GM12875 (cell line): ENCODE results near the gene CIAO3.
"Not testable (repeated sequence)": the region's sequence is repeated elsewhere in the genome, so short reads cannot be mapped to it uniquely, and the experiment has no call there.

Source experiments
- H3K4me3 ChIP-seq: one replicate; pipeline ENCODE4 v1.5.1; 2011; ENCODE audit warnings: low read depth, low read length, control low read depth
- TF ChIP-seq, protein P1 (sequence below): IDR thresholded peaks from 2 replicates; pipeline ENCODE4 v1.5.1; 2011; ENCODE audit warnings: low read depth, mild to moderate bottlenecking, control low read depth, inconsistent platforms, low read length, moderate library complexity, borderline replicate concordance; ENCODE audit not compliant: insufficient read depth

Gene CIAO3

DNA sequence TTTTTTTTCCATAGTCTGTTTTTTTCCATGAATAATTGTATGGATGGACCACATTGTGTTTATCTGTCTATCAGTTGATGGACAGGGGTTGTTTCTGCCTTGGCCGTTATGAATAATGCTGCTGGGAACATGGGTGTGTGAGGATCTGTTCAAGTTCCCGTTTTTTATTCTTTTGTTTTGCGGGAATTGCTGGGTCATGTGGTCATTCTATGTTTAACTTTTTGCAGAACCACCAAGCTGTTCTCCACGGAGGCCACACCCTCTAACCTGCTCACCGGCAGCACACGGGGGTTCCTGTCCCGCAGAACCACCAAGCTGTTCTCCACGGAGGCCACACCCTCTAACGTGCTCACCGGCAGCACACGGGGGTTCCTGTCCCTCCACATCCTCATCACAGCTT, 13.9 kb upstream of the CIAO3 start:
- TF ChIP-seq, protein P1, sequence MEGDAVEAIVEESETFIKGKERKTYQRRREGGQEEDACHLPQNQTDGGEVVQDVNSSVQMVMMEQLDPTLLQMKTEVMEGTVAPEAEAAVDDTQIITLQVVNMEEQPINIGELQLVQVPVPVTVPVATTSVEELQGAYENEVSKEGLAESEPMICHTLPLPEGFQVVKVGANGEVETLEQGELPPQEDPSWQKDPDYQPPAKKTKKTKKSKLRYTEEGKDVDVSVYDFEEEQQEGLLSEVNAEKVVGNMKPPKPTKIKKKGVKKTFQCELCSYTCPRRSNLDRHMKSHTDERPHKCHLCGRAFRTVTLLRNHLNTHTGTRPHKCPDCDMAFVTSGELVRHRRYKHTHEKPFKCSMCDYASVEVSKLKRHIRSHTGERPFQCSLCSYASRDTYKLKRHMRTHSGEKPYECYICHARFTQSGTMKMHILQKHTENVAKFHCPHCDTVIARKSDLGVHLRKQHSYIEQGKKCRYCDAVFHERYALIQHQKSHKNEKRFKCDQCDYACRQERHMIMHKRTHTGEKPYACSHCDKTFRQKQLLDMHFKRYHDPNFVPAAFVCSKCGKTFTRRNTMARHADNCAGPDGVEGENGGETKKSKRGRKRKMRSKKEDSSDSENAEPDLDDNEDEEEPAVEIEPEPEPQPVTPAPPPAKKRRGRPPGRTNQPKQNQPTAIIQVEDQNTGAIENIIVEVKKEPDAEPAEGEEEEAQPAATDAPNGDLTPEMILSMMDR: no peak
- no peak overlapping the region for H3K4me3 ChIP-seq

- H3K4me3 ChIP-seq: not testable (repeated sequence)
Observed at GRCh38 chr16:754121-754607, 13.4 kb upstream of the CIAO3 start.

DNA sequence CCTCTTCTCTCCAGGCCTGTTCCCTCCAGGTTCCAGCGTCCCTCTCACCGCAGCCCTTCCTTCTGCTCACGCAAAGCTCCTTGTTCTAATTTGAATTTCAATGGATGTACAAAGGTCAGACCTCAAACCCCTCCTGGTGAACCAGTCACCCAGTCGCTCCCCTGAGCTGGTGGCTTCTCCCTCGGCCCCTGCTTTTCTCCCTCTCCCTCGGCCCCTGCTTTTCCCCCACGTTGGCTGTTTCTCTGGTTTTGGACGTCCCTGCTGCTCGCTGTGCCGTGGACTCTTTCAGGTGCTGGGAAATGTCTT, 11.2 kb upstream of the CIAO3 start:
- TF ChIP-seq, protein P1: no peak
- H3K4me3 ChIP-seq: no peak overlapping the region

DNA sequence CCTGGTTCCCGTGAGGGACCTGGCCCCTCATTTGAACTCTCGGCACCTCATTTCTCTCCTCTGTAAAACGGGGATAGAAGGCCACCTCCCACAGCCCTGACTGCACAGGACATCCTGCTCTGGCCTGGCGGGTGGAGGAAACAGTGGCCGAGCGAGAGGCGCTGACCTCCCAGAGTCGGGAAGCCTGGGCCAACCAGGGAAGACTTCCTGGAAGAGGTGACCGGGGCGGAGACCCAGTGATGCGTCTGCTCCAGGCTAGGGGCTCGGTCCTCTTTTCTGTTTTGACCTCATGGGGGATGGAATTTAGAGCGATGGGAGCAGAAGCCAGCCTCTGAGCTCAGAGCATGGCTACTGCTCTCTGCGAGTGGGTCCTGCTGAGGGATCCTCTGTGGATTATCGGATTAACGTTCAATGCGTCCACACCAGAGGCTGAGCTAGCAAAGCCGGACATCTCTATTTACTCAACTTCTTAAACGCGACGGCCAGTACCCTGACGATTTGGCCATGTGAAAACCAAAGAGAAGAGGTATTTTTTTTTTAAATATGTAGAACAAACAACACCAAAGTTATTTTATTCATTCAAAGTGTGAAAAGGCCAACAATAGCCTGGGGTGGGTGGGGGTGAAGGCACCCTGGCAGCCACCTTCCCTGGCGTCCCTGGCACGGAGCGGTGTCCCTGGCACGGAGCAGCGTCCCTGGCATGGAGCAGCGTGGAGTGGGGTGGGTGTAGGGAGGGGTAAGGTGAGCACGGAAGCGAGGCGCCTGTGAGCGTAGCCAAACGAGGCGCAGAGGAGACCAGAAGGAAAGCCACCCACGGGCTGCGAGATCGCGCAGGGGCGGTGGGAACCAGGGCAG, 10.6 kb upstream of the CIAO3 start:
- TF ChIP-seq, protein P1: no peak
- no peak overlapping the region for H3K4me3 ChIP-seq

- TF ChIP-seq, protein P1: no peak
- H3K4me3 ChIP-seq: no peak overlapping the region
Observed at GRCh38 chr16:750485-750884, 9.7 kb upstream of the CIAO3 start.

- no peak overlapping the region for H3K4me3 ChIP-seq
- TF ChIP-seq, protein P1: no peak
Observed at GRCh38 chr16:749010-749409, 8.2 kb upstream of the CIAO3 start.

GRCh38 chr16:747978-748746, 7.4 kb upstream of the CIAO3 start:
- no peak overlapping the region for H3K4me3 ChIP-seq
- TF ChIP-seq, protein P1: no peak
